ENCODE measurements around the gene PNRC2. TPM values are rescaled to one million over a fixed set of nuclear protein-coding genes. Genes with fewer than 3 reads are reported as not detected.
"Not testable (repeated sequence)": the region's sequence is repeated elsewhere in the genome, so short reads cannot be mapped to it uniquely, and the experiment has no call there.

PNRC2 gene
- total RNA-seq, 1 experiment from 2014 or later = 148 TPM

- not testable (repeated sequence) for DNase-seq (ENCODE audit: low read depth)
These were observed 27.4 kb downstream of the PNRC2 start for GRCh38 chr1:23987038-23987437.

DNA sequence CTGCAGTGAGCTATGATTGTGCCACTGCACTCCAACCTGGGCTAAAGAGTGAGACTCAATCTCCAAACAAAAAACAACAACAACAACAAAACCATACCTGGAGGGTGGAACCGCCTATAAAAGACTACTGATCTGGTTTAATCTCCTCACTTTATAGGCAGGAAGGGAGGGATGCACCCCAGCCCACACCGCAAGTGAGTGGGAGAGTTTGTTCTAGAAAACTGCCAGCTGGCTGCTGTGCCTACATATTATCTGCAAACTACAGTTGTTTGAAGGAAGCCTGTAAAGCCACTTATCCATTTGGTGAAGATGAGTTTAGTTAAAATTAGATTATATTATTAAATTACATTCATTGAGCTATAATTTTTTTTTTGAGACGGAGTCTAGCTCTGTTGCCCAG, 29.6 kb downstream of the PNRC2 start:
- DNase-seq (ENCODE audit: low read depth) = no peak

- DNase-seq (ENCODE audit: low read depth) = not testable (repeated sequence)
These were observed 32.4 kb downstream of the PNRC2 start for GRCh38 chr1:23992011-23992410.

GRCh38 chr1:23995431-23995837, 35.8 kb downstream of the PNRC2 start:
- no peak for DNase-seq (ENCODE audit: low read depth)

DNA sequence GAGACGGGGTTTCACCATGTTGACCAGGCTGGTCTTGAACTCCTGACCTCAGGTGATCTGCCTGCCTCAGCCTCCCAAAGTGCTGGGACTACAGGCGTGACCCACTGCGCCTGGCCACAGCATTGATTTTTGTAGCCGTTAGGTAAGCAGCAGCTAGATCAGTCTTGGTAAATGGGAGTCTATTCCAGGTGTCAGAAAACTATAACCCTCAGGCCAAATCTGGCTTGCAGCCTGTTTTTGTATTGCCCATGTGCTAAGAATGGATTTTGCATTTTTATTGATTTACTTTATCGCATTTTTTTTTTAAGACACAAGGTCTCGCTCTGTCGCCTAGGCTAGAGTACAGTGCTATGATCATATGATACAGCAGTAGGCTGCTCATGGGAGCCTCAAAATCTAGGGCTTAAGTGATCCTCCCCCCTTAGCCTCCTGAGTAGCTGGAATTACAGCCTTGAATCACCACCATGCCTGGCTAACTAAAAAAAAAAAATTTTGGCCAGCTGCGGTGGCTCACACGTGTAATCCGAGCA, 37.1 kb downstream of the PNRC2 start:
- DNase-seq (ENCODE audit: low read depth) = no peak

GRCh38 chr1:23997812-23998211, 38.2 kb downstream of the PNRC2 start:
- no peak for DNase-seq (ENCODE audit: low read depth)

- peak; percentile 26 for DNase-seq (ENCODE audit: low read depth)
These were observed 39.6 kb downstream of the PNRC2 start for GRCh38 chr1:23999156-23999671.

GRCh38 chr1:24002695-24003094, 43.1 kb downstream of the PNRC2 start:
- no peak for DNase-seq (ENCODE audit: low read depth)

GRCh38 chr1:24003331-24003972, 43.8 kb downstream of the PNRC2 start:
- DNase-seq (ENCODE audit: low read depth) = peak; percentile 87

DNA sequence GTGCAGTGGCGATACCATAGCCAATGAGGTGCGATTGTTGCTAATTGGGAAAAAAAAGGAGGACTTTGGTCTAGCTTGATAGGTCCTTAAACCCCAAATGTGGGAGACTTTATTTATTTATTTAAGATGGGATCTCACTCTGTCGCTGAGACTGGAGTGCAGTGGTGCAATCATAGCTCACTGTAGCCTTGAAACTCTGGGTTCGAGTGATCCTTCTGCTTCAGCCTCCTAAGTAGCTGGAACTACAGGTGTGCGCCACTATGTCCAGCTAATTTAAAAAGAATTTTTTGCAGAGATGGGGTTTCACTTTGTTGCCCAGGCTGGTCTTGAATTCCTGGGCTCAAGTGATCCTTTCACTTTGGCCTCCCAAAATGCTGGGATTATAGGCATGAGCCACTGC, 44.5 kb downstream of the PNRC2 start:
- no peak for DNase-seq (ENCODE audit: low read depth)

GRCh38 chr1:24005163-24005562, 45.5 kb downstream of the PNRC2 start:
- DNase-seq (ENCODE audit: low read depth) = no peak

DNA sequence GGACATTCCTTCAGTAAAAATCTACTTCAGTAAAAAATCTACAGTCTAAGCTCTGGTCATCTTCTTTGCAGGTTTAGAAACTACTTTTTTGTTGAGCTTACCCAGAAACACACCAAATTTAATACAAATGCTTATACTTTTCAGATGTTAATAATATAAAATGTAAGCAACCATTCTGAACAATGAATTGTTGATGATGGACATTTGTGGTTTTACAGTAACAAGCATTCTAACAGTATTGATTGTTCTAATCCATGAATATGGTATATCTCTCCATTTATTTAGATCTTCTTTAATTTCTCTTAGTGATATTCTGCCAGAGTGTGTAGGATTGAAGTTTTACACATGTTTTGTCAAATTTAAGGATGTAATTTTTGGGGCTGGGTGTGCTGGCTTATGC, 47.5 kb downstream of the PNRC2 start:
- no peak for DNase-seq (ENCODE audit: low read depth)

DNA sequence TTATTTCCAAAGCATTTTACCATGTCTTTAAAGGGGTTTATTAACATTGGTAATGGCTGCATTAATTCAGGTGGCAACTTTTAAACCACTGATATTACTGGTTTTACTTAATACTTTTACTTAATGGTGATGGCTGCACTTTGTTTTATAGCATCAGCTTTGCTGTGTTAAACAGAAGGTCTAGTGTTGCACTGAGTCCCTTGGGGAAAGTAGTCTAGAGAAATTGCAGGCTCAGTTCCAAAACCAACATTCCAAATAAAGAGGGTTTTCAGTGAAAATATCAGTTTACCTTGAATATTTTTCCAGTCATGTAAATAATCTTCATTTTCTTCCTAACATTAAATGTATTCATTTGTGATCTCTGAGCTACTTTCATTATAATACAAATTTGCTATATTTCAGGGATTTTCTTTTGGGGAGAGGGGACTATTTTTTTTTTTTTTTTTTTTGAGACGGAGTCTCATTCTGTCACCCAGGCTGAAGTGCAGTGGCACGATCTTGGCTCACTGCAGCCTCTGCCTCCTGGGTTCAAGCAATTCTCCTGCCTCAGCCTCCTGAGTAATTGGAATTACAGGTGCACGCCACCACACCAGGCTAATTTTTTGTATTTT, 49.1 kb downstream of the PNRC2 start:
- DNase-seq (ENCODE audit: low read depth) = peak; percentile 39

DNA sequence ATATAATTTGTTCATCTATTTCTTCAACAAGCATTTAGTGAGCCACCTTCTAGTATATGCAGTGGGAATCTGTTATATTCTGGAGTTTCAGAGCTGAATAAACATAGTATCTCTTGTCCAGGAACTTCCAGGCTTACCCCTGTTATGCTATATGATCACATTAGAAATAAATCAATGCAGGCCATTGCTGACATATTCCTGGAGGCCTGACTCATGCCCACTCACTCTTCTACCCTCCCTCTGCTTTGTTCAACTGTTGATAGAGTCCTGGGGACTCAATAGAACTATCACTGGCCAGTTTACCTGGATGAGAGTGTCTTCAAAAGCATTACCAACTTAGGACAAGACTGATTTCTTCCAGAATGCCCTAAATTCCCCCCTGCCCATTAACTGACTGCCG, 49.8 kb downstream of the PNRC2 start:
- DNase-seq (ENCODE audit: low read depth) = peak; percentile 74

DNA sequence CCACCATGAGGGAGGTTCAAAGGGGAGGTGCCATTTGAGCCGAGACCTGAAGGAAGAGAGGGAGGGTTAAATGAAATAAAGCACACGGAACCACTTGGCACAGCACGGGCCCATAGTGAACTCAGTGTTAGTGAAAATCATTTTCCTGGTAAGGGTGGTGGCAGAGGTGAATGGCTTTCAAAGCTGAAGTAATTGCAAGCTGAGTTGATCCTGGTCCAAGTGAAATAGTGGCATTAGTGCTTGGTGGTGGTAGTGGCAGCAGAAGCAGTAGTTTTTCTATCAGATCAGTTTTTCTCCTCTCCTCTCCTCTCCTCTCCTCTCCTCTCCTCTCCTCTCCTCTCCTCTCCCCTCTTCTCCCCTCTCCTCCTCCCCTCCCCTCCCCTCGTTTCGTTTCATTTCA, 51.0 kb downstream of the PNRC2 start:
- no peak for DNase-seq (ENCODE audit: low read depth)

DNA sequence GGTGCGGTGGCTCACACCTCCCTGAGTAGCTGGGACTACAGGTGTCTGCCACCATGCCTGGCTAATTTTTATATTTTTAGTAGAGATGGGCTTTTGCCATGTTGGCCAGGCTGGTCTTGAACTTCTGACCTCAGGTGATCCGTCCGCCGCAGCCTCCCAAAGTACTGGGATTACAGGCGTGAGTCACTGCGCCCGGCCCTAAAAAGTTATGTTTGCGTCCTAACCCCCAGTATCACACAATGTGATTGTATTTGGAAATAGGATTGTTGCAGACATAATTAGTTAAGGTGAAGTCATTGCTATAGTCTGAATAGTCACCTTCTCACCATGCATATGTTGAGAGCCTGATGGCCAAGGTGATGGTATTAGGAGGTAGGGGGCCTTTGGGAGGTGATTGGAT, 53.2 kb downstream of the PNRC2 start:
- not testable (repeated sequence) for DNase-seq (ENCODE audit: low read depth)

Other genes starting within 250 kb of the PNRC2 start
- 57.6 and 74.5 TPM in 2 replicates for gene ELOA, start 216.4 kb upstream of the PNRC2 start, total RNA-seq (2014; rRNA removed; shearing (Covaris generic))
- 81.8 and 95.6 TPM in 2 replicates for gene PITHD1, start 181.4 kb upstream of the PNRC2 start, total RNA-seq (2014; rRNA removed; shearing (Covaris generic))
- gene LYPLA2, start 168.7 kb upstream of the PNRC2 start, total RNA-seq (2014; rRNA removed; shearing (Covaris generic)) = 52.5 and 71.7 TPM in 2 replicates
- gene GALE, start 159.1 kb upstream of the PNRC2 start, total RNA-seq (2014; rRNA removed; shearing (Covaris generic)) = 64.3 and 80.7 TPM in 2 replicates
- gene HMGCL, start 134.4 kb upstream of the PNRC2 start, total RNA-seq (2014; rRNA removed; shearing (Covaris generic)) = 41.8 and 43.2 TPM in 2 replicates
- 65.9 and 67.4 TPM in 2 replicates for gene FUCA1, start 91.5 kb upstream of the PNRC2 start, total RNA-seq (2014; rRNA removed; shearing (Covaris generic))
- gene CNR2, start 46.5 kb upstream of the PNRC2 start, total RNA-seq (2014; rRNA removed; shearing (Covaris generic)) = not detected in 2 replicates
- 74.6 and 108 TPM in 2 replicates for gene SRSF10, start 20.5 kb downstream of the PNRC2 start, total RNA-seq (2014; rRNA removed; shearing (Covaris generic))
- 0.02 and 0.32 TPM in 2 replicates for gene MYOM3, start 152.3 kb downstream of the PNRC2 start, total RNA-seq (2014; rRNA removed; shearing (Covaris generic))
- 1.3 and 1.9 TPM in 2 replicates for gene IL22RA1, start 183.3 kb downstream of the PNRC2 start, total RNA-seq (2014; rRNA removed; shearing (Covaris generic))
- 1.9 and 2.3 TPM in 2 replicates for gene IFNLR1, start 227.5 kb downstream of the PNRC2 start, total RNA-seq (2014; rRNA removed; shearing (Covaris generic))